Subcutaneous abdominal adipose tissue (tissue), 5 donors: ENCODE data around the gene THPO.

ENCODE experiments used
- H3K27ac ChIP-seq: one replicate; pipeline ENCODE4 v1.7.0; 2013; ENCODE audit warnings: low read depth, mild to moderate bottlenecking, inconsistent platforms, low read length, moderate library complexity
- H3K27me3 ChIP-seq, 5 donors: one replicate each; pipeline ENCODE4 v1.7.0; 2013; ENCODE audit warnings: low read length in 5 of 5, inconsistent platforms in 1 of 5; ENCODE audit not compliant: control insufficient read depth in 5 of 5, insufficient read depth in 4 of 5
- H3K36me3 ChIP-seq, 5 donors: one replicate each; pipeline ENCODE4 v1.7.0; 2013; ENCODE audit warnings: low read length in 5 of 5; ENCODE audit not compliant: control insufficient read depth in 5 of 5, insufficient read depth in 5 of 5
- H3K4me1 ChIP-seq, 5 donors: one replicate each; pipeline ENCODE4 v1.7.0; 2013; ENCODE audit warnings: low read length in 5 of 5, mild to moderate bottlenecking in 3 of 5, moderate library complexity in 1 of 5; ENCODE audit not compliant: control insufficient read depth in 5 of 5, insufficient read depth in 5 of 5
- H3K4me3 ChIP-seq, 5 donors: one replicate each; pipeline ENCODE4 v1.7.0; 2013; ENCODE audit warnings: low read length in 5 of 5, low read depth in 1 of 5
- H3K9ac ChIP-seq, 5 donors: one replicate each; pipeline ENCODE4 v1.7.0; 2013; ENCODE audit warnings: low read length in 5 of 5, mild to moderate bottlenecking in 4 of 5, moderate library complexity in 3 of 5
- H3K9me3 ChIP-seq, 5 donors: one replicate each; pipeline ENCODE4 v1.7.0; 2013; ENCODE audit warnings: low read length in 5 of 5; ENCODE audit not compliant: control insufficient read depth in 5 of 5
- donor health status: healthy.
- donor health status: healthy.
- donor health status: healthy.
- donor health status: healthy.
- donor health status: healthy.

Gene THPO

GRCh38 chr3:184368116-184368515, 9.9 kb downstream of the THPO start:
- H3K4me3 ChIP-seq = no peak overlapping the region
- H3K4me1 ChIP-seq = peaks cover 0 to 34% (median 25%) of the 10 kb centered on the region in 5 donors
- H3K27ac ChIP-seq = peak overlapping the region; percentile 74
- H3K36me3 ChIP-seq = peaks cover 7 to 30% (median 26%) of the 10 kb centered on the region in 5 donors
- H3K9ac ChIP-seq = no peak overlapping the region
- H3K27me3 ChIP-seq = no peaks in the 10 kb centered on the region
- H3K9me3 ChIP-seq = no peaks in the 10 kb centered on the region

- Histone ChIP-seq H3K4me3 (no peak overlapping the region), H3K9me3 (no peaks in the 10 kb centered on the region), H3K36me3 (peaks cover 7 to 30% (median 26%) of the 10 kb centered on the region in 5 donors), H3K27me3 (no peaks in the 10 kb centered on the region), H3K4me1 (peaks cover 0 to 39% (median 33%) of the 10 kb centered on the region in 5 donors), H3K27ac (no peak overlapping the region), H3K9ac (no peak overlapping the region)
These were observed 11.3 kb downstream of the THPO start for GRCh38 chr3:184366619-184367289.

GRCh38 chr3:184362668-184363546, 15.1 kb downstream of the THPO start:
- Histone ChIP-seq H3K4me1 (peaks cover 4 to 41% (median 33%) of the 10 kb centered on the region in 5 donors), H3K27ac (peak overlapping the region; percentile 99), H3K9ac (peak overlapping the region; percentile 68 to 97 (median 94)), H3K9me3 (no peaks in the 10 kb centered on the region), H3K27me3 (no peaks in the 10 kb centered on the region), H3K4me3 (peak overlapping the region; percentile 71 to 89 (median 83)), H3K36me3 (peaks cover 7 to 23% (median 17%) of the 10 kb centered on the region in 5 donors)

GRCh38 chr3:184361932-184362667, 15.9 kb downstream of the THPO start:
- Histone ChIP-seq H3K4me3 (peak overlapping the region; percentile 71 to 89 (median 83)), H3K9ac (peak overlapping the region; percentile 68 to 97 (median 94)), H3K27me3 (no peaks in the 10 kb centered on the region), H3K27ac (peak overlapping the region; percentile 99), H3K4me1 (peaks cover 4 to 41% (median 33%) of the 10 kb centered on the region in 5 donors), H3K36me3 (peaks cover 7 to 23% (median 19%) of the 10 kb centered on the region in 5 donors), H3K9me3 (no peaks in the 10 kb centered on the region)

GRCh38 chr3:184361532-184361931, 16.5 kb downstream of the THPO start, which contains the start of the genes CLCN2 and POLR2H:
CLCN2 (minus strand) TSS chr3:184361605; CDS start chr3:184361479, 126 bp downstream.
POLR2H (plus strand) TSS chr3:184361710; CDS start chr3:184363493, 1,783 bp downstream.
- Histone ChIP-seq H3K9ac (peak within 1 kb of the TSS; percentile 68 to 97 (median 94)), H3K27me3 (no peaks in the 10 kb centered on the region), H3K4me3 (peak within 1 kb of the TSS; percentile 71 to 89 (median 83)), H3K27ac (peak within 1 kb of the TSS; percentile 99), H3K4me1 (peaks cover 4 to 41% (median 33%) of the 10 kb centered on the region in 5 donors), H3K9me3 (no peaks in the 10 kb centered on the region), H3K36me3 (peaks cover 4 to 21% (median 14%) of the 10 kb centered on the region in 5 donors)

GRCh38 chr3:184360929-184361531, 17.0 kb downstream of the THPO start:
- Histone ChIP-seq H3K4me1 (peaks cover 4 to 41% (median 33%) of the 10 kb centered on the region in 5 donors), H3K4me3 (peak overlapping the region; percentile 71 to 89 (median 83)), H3K27ac (peak overlapping the region; percentile 57), H3K9ac (peak overlapping the region; percentile 54 to 96 (median 75)), H3K9me3 (no peaks in the 10 kb centered on the region), H3K27me3 (no peaks in the 10 kb centered on the region), H3K36me3 (peaks cover 4 to 20% (median 12%) of the 10 kb centered on the region in 5 donors)

GRCh38 chr3:184360070-184360928, 17.7 kb downstream of the THPO start:
- peak overlapping the region in 2 of 5 donors; percentile 54 to 63 for H3K9ac ChIP-seq
- no peaks in the 10 kb centered on the region for H3K27me3 ChIP-seq
- no peaks in the 10 kb centered on the region for H3K9me3 ChIP-seq
- H3K4me1 ChIP-seq = peaks cover 4 to 41% (median 33%) of the 10 kb centered on the region in 5 donors
- no peak overlapping the region for H3K27ac ChIP-seq
- H3K4me3 ChIP-seq = peak overlapping the region; percentile 71 to 89 (median 83)
- peaks cover 4 to 19% (median 12%) of the 10 kb centered on the region in 5 donors for H3K36me3 ChIP-seq

GRCh38 chr3:184359610-184360009, 18.4 kb downstream of the THPO start:
- Histone ChIP-seq H3K9ac (no peak overlapping the region), H3K36me3 (peaks cover 0 to 15% (median 12%) of the 10 kb centered on the region in 5 donors), H3K4me1 (peaks cover 4 to 41% (median 32%) of the 10 kb centered on the region in 5 donors), H3K9me3 (no peaks in the 10 kb centered on the region), H3K27me3 (no peaks in the 10 kb centered on the region), H3K27ac (no peak overlapping the region), H3K4me3 (no peak overlapping the region)
